ENCODE data around the gene WDR36.

Gene WDR36

DNA sequence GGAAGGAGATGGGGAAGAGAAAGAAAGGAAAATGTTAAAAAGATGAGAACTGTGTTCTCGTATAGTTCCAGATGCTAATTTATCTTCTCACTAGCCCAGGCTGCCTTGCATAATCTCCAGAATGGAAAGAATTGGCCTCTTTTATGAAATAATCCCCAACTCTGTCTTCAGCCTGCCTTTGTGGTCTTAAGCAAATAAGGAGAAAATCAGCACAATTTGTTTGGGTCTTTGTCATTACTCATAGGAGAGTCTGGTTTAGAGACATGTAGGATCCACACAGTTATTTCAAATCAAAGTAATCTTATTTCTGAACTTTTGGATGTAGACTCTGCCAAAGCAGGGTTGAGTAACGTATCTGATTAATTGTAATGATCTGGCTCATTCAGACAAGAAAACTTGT lies 81.3 kb downstream of the WDR36 start:
- DNase-seq (ENCODE audit: insufficient read length, low spot score), result no peak
- FAIRE-seq, result no peak

Measured in HTR-8/SVneo (cell line).